Adrenal gland (tissue), 5 donors: Measurements from ENCODE around the gene MAPK4.

Experiments used
- POLR2A ChIP-seq, 2 donors: fragments of 450-650 bp; IDR thresholded peaks; one replicate each; pipeline ENCODE4 v1.6.1; 2017; ENCODE audit warnings: antibody characterized with exemption in 2 of 2, mild to moderate bottlenecking in 2 of 2, moderate library complexity in 1 of 2
- TF ChIP-seq, protein P1 (sequence below), 6 experiments: fragments of 450-650 bp in 4 of 6; fragments of 200-600 bp in 2 of 6; sonication (generic) in 1 of 6; IDR thresholded peaks; 1 replicate in 5 of 6; 2 replicates in 1 of 6; pipeline versions ENCODE4 v1.5.1 to v1.8.0; 2016 to 2021; ENCODE audit warnings: antibody characterized with exemption in 6 of 6, mild to moderate bottlenecking in 2 of 6, moderate library complexity in 1 of 6
- donor health status: DM: no; HTN: no; CAD: no.

GRCh38 chr18:50590593-50590992, 30.7 kb downstream of the MAPK4 start:
- TF ChIP-seq, protein P1, sequence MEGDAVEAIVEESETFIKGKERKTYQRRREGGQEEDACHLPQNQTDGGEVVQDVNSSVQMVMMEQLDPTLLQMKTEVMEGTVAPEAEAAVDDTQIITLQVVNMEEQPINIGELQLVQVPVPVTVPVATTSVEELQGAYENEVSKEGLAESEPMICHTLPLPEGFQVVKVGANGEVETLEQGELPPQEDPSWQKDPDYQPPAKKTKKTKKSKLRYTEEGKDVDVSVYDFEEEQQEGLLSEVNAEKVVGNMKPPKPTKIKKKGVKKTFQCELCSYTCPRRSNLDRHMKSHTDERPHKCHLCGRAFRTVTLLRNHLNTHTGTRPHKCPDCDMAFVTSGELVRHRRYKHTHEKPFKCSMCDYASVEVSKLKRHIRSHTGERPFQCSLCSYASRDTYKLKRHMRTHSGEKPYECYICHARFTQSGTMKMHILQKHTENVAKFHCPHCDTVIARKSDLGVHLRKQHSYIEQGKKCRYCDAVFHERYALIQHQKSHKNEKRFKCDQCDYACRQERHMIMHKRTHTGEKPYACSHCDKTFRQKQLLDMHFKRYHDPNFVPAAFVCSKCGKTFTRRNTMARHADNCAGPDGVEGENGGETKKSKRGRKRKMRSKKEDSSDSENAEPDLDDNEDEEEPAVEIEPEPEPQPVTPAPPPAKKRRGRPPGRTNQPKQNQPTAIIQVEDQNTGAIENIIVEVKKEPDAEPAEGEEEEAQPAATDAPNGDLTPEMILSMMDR (IDR thresholded peaks at IDR 0.05): no peak
- TF ChIP-seq POLR2A (IDR thresholded peaks at IDR 0.05): no peak
